Glutamatergic neuron (in vitro differentiated cells): Measurements from ENCODE around the gene RDX. TPM values are rescaled to one million over a fixed set of nuclear protein-coding genes. Genes with fewer than 3 reads are reported as not detected.

Experiments used
- DNase-seq: peaks from one replicate; pipeline ENCODE4 v3.0.0; 2022
- H3K27ac Mint-ChIP-seq: one replicate; pipeline ENCODE4 v1.8.0; 2020; ENCODE audit warnings: mild to moderate bottlenecking, mixed read lengths, inconsistent platforms; ENCODE audit not compliant: unreplicated experiment
- H3K27me3 Mint-ChIP-seq: one replicate; pipeline ENCODE4 v1.8.0; 2020; ENCODE audit warnings: mild to moderate bottlenecking, moderate library complexity, mixed read lengths, inconsistent platforms; ENCODE audit not compliant: unreplicated experiment
- H3K36me3 Mint-ChIP-seq: one replicate; pipeline ENCODE4 v1.8.0; 2020; ENCODE audit warnings: mild to moderate bottlenecking, mixed read lengths, inconsistent platforms; ENCODE audit not compliant: unreplicated experiment
- H3K4me1 Mint-ChIP-seq: one replicate; pipeline ENCODE4 v1.8.0; 2020; ENCODE audit warnings: mild to moderate bottlenecking, low read depth, mixed read lengths, inconsistent platforms; ENCODE audit not compliant: unreplicated experiment
- H3K4me3 Mint-ChIP-seq: one replicate; pipeline ENCODE4 v1.8.0; 2020; ENCODE audit warnings: mild to moderate bottlenecking, mixed read lengths, inconsistent platforms; ENCODE audit not compliant: unreplicated experiment
- H3K9me3 Mint-ChIP-seq: one replicate; pipeline ENCODE4 v1.8.0; 2020; ENCODE audit warnings: mild to moderate bottlenecking, moderate library complexity, mixed read lengths, inconsistent platforms; ENCODE audit not compliant: unreplicated experiment
- total RNA-seq: library from RNA; stranded (reverse); fragmentation: NEBNext Ultra II Directional; extraction: Animal tissue kit (Norgen Biotek cat#: 25700); gene quantifications from one replicate; pipeline ENCODE4 v1.2.1, GENCODE V29; 2021; ENCODE audit not compliant: unreplicated experiment
- TF ChIP-seq, protein P1 (sequence below): fragments of 200-600 bp; sonication (generic); IDR thresholded peaks from one replicate; pipeline ENCODE4 v1.5.0; 2021; ENCODE audit not compliant: partially characterized antibody, unreplicated experiment

RDX gene
- total RNA-seq, 1 donor from 2014 or later, result 71.7 TPM

DNA sequence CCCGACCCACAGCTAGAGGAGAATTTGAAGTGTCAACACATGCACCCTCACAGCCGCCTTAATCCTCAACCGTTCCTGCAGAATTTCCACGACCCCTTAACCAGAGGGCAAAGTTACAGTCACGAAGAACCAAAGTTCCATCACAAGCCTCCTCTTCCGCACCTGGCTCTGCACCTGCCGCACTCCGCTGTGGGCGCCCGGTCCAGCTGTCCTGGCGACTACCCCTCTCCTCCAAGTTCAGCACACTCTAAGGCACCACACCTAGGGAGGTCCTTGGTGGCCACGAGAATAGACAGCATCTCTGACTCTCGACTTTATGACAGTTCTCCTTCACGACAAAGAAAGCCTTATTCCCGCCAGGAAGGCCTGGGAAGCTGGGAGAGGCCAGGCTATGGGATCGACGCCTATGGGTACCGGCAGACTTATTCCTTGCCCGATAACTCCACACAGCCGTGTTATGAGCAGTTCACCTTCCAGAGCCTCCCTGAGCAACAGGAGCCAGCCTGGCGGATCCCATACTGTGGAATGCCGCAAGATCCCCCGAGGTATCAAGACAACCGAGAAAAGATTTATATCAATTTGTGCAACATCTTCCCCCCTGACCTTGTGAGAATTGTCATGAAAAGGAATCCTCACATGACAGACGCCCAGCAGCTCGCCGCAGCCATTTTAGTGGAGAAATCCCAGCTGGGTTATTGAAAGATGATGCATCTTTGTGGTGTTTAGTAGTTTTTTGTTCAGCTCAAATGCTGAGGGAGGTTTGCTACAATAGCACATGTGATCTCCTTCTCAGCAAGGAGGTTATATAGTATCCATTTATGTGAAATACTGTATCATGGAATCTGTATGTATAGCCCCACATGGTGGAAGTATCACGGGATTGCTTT lies 131.1 kb downstream of the RDX start:
- Mint-ChIP-seq H3K4me3 (no peak overlapping the region), H3K27me3 (peaks cover 9% of the 10 kb centered on the region), H3K36me3 (peaks cover 6% of the 10 kb centered on the region), H3K4me1 (peaks cover 27% of the 10 kb centered on the region), H3K27ac (no peak overlapping the region), H3K9me3 (peaks cover 4% of the 10 kb centered on the region)
- TF ChIP-seq, protein P1, sequence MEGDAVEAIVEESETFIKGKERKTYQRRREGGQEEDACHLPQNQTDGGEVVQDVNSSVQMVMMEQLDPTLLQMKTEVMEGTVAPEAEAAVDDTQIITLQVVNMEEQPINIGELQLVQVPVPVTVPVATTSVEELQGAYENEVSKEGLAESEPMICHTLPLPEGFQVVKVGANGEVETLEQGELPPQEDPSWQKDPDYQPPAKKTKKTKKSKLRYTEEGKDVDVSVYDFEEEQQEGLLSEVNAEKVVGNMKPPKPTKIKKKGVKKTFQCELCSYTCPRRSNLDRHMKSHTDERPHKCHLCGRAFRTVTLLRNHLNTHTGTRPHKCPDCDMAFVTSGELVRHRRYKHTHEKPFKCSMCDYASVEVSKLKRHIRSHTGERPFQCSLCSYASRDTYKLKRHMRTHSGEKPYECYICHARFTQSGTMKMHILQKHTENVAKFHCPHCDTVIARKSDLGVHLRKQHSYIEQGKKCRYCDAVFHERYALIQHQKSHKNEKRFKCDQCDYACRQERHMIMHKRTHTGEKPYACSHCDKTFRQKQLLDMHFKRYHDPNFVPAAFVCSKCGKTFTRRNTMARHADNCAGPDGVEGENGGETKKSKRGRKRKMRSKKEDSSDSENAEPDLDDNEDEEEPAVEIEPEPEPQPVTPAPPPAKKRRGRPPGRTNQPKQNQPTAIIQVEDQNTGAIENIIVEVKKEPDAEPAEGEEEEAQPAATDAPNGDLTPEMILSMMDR, result no peak
- DNase-seq, result no peak

DNA sequence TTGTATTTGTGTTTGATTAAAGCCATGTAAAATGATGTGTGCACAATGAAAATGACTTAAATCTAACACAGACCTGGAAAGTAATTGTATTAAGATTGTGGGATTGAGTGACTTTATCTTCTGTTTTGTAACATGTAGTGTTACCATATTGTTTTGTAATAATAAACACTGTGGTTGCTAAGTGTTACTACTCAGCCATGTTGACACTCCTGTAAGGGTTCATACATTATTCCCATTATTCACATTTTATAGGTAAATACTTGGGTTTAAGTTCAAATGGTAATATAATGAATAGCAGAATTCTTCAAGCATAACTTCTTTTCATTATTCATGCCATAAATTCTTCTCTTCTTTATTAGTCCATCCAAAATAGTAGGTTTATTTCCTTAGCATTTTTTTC lies 134.2 kb downstream of the RDX start:
- TF ChIP-seq, protein P1, result no peak
- DNase-seq, result no peak
- Mint-ChIP-seq H3K4me1 (peaks cover 20% of the 10 kb centered on the region), H3K27ac (no peak overlapping the region), H3K27me3 (peaks cover 6% of the 10 kb centered on the region), H3K9me3 (no peaks in the 10 kb centered on the region), H3K4me3 (no peak overlapping the region), H3K36me3 (peaks cover 6% of the 10 kb centered on the region)

DNA sequence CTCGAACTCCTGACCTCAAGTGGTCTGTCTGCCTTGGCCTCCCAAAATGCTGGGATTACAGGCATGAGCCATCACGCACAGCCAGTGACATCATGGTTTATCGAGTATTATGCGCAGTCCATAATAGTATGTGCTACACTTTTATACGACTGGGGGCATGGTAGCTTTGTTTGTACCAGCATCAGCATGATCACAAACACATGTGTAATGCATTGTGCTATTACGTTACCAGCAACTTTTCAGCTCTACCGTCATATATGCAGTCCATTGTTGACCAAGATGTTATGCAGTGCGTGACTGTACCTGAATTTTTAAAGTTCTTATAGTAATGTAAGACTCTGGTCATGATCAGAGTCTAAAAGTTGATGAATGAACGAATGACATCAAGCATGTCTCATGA lies 135.4 kb downstream of the RDX start:
- H3K4me3 Mint-ChIP-seq, result no peak overlapping the region
- peaks cover 6% of the 10 kb centered on the region for H3K27me3 Mint-ChIP-seq
- no peak for DNase-seq
- peaks cover 6% of the 10 kb centered on the region for H3K36me3 Mint-ChIP-seq
- H3K4me1 Mint-ChIP-seq, result peaks cover 13% of the 10 kb centered on the region
- no peaks in the 10 kb centered on the region for H3K9me3 Mint-ChIP-seq
- H3K27ac Mint-ChIP-seq, result no peak overlapping the region
- TF ChIP-seq, protein P1, result no peak

DNA sequence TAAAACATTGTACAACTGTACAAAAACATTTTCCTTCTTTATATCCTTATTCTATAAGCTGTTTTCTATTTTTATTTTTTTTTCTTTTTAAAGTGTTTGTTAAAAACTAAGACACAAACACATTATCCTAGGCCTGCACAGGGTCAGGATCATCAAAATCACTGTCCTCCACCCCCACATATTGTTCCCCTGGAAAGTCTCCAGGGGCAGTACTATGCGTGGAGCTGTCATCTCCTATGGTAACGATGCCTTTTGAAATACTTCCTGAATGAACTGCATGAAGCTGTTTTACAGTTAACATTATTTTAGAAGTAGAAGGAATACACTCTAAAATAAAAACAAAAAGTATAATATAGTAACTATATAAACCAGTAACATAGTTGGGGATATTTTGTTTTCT lies 136.0 kb downstream of the RDX start:
- Mint-ChIP-seq H3K27me3 (peaks cover 6% of the 10 kb centered on the region), H3K9me3 (no peaks in the 10 kb centered on the region), H3K27ac (no peak overlapping the region), H3K4me1 (peaks cover 8% of the 10 kb centered on the region), H3K4me3 (no peak overlapping the region), H3K36me3 (peaks cover 3% of the 10 kb centered on the region)
- no peak for DNase-seq
- TF ChIP-seq, protein P1, result no peak

DNA sequence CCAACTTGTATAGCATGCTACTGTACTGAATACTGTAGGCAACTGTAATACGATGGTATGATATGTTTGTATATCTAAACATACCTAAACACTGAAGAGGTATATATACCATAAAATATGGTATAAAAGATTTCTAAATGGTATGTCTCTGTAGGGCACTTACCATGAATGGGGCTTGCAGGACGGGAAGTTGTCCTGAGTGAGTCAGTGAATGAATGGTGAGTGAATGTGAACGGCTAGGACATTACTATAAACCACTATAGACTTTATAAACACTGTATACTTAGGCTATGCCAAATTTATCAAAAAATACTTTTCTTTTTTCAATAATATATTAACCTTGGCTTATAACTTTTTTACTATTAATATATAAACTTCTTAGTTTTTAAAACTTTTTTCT lies 136.4 kb downstream of the RDX start:
- peaks cover 4% of the 10 kb centered on the region for H3K27me3 Mint-ChIP-seq
- no peak overlapping the region for H3K27ac Mint-ChIP-seq
- TF ChIP-seq, protein P1, result no peak
- no peaks in the 10 kb centered on the region for H3K36me3 Mint-ChIP-seq
- H3K4me1 Mint-ChIP-seq, result peaks cover 4% of the 10 kb centered on the region
- H3K9me3 Mint-ChIP-seq, result no peaks in the 10 kb centered on the region
- H3K4me3 Mint-ChIP-seq, result no peak overlapping the region
- DNase-seq, result no peak
